ENCODE data around the gene CLMN. TPM values are rescaled to one million over a fixed set of nuclear protein-coding genes. Genes with fewer than 3 reads are reported as not detected.

The CLMN gene
- total RNA-seq, 4 donors from 2014 or later = 3.8 to 10.0 (median 5.3) TPM

DNA sequence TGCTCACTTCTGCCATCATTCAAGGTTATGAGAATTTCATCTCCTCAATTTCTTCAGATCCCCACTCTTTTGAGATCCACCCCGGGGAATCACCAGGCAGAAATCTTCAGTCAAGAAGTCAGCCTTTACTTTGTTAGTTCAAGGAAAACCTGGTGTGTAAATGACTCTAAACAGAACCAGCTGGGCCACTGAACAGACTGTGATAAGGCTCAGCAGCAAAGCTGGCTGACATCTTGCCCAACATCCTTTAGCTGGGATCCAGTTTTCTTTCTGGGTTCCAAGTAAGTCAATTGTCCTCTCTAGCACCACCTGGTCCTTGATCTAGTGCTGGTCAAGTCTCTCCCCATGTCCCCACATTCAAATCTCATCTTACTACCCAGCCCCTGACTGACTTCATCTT, 11.6 kb downstream of the CLMN start:
- Histone ChIP-seq H3K4me3 (no peak overlapping the region), H3K4me1 (peaks cover 0 to 43% (median 0%) of the 10 kb centered on the region in 3 donors), H3K36me3 (no peaks in the 10 kb centered on the region), H3K27me3 (peaks cover 8% of the 10 kb centered on the region), H3K27ac (no peak overlapping the region), H3K9me3 (no peaks in the 10 kb centered on the region)
- no peak for ATAC-seq
- no peak for TF ChIP-seq EP300 (IDR thresholded peaks at IDR 0.05)
- no peak for TF ChIP-seq POLR2A (IDR thresholded peaks at IDR 0.05)
- TF ChIP-seq, protein P1, sequence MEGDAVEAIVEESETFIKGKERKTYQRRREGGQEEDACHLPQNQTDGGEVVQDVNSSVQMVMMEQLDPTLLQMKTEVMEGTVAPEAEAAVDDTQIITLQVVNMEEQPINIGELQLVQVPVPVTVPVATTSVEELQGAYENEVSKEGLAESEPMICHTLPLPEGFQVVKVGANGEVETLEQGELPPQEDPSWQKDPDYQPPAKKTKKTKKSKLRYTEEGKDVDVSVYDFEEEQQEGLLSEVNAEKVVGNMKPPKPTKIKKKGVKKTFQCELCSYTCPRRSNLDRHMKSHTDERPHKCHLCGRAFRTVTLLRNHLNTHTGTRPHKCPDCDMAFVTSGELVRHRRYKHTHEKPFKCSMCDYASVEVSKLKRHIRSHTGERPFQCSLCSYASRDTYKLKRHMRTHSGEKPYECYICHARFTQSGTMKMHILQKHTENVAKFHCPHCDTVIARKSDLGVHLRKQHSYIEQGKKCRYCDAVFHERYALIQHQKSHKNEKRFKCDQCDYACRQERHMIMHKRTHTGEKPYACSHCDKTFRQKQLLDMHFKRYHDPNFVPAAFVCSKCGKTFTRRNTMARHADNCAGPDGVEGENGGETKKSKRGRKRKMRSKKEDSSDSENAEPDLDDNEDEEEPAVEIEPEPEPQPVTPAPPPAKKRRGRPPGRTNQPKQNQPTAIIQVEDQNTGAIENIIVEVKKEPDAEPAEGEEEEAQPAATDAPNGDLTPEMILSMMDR (IDR thresholded peaks at IDR 0.05) = no peak
- TF ChIP-seq POLR2AphosphoS5 (IDR thresholded peaks at IDR 0.05) = no peak
- WGBS, 2 donors (ENCODE audit: low coverage in 1 of 2) = 67% methylated on average over 1 of the region's 1 CpG; no CpG with 5 or more reads in 1 of the 2 donors

DNA sequence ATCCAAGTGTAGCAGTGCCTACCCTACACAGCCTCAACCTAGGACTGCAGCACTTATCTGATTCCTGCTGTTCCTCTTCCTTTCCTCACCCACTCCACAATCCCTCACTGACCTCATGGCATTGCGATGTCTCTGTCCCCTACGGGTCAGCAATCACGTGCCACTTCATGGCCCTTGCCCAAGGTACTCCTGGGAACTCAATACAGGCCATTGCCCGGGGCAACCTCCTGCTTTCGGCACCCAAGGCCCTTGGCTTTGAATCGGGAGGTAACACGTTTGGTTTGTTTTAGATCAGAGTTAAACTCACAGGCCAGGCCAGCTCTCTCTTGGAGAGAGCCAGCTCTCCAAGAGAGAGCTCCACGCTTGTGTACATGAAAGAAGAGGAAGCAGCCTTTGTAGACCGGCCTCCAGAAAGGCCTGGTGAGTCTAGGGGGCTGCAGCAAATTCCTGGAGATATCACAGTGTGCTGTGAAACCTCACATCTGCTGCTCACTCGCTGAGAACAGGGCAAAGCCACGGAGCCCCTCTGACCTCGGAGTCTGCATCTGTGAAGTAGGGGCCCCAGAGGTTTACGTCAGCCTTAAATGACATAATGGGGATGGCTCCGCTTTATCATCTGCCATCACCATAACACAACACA, 12.2 kb downstream of the CLMN start:
- H3K9me3 ChIP-seq = no peaks in the 10 kb centered on the region
- H3K4me3 ChIP-seq = no peak overlapping the region
- H3K4me1 ChIP-seq = peaks cover 0 to 39% (median 0%) of the 10 kb centered on the region in 3 donors
- ATAC-seq = no peak
- H3K27me3 ChIP-seq = peaks cover 8% of the 10 kb centered on the region
- H3K27ac ChIP-seq = peak overlapping the region in 1 of 4 donors; percentile 35
- TF ChIP-seq, protein P1 (IDR thresholded peaks at IDR 0.05) = no peak
- no peak for TF ChIP-seq EP300 (IDR thresholded peaks at IDR 0.05)
- TF ChIP-seq POLR2AphosphoS5 (IDR thresholded peaks at IDR 0.05) = no peak
- no peak for TF ChIP-seq POLR2A (IDR thresholded peaks at IDR 0.05)
- WGBS, 2 donors (ENCODE audit: low coverage in 1 of 2) = 63 to 67% methylated on average over 1 to 8 of the region's 14 CpGs
- H3K36me3 ChIP-seq = no peaks in the 10 kb centered on the region

DNA sequence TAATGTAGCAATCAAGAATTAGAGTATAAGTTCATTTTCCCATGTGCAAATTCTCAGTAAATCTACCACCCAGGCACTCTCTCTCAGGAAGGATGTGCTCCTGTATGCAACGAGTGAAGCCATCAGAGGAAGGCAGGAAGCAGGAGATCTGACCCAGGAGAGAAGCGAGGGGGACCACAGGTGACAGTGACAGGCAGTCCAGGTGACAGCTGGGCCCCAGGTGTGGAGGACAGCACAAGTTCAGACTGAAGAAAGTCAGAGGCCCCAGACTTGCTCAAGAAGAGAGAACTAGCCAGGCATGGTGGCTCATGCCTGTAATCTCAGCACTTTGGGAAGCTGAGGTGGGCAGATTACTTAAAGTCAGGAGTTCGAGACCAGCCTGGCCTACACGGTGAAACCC, 13.8 kb downstream of the CLMN start:
- peaks cover 8% of the 10 kb centered on the region for H3K27me3 ChIP-seq
- peaks cover 0 to 26% (median 0%) of the 10 kb centered on the region in 3 donors for H3K4me1 ChIP-seq
- ATAC-seq = no peak
- no peaks in the 10 kb centered on the region for H3K9me3 ChIP-seq
- H3K27ac ChIP-seq = no peak overlapping the region
- no peaks in the 10 kb centered on the region for H3K36me3 ChIP-seq
- no peak overlapping the region for H3K4me3 ChIP-seq
- 96 to 100% methylated on average over 2 to 3 of the region's 4 CpGs for WGBS, 2 donors (ENCODE audit: low coverage in 1 of 2)
- no peak for TF ChIP-seq POLR2A (IDR thresholded peaks at IDR 0.05)
- TF ChIP-seq EP300 (IDR thresholded peaks at IDR 0.05) = no peak
- TF ChIP-seq, protein P1 (IDR thresholded peaks at IDR 0.05) = no peak
- no peak for TF ChIP-seq POLR2AphosphoS5 (IDR thresholded peaks at IDR 0.05)

DNA sequence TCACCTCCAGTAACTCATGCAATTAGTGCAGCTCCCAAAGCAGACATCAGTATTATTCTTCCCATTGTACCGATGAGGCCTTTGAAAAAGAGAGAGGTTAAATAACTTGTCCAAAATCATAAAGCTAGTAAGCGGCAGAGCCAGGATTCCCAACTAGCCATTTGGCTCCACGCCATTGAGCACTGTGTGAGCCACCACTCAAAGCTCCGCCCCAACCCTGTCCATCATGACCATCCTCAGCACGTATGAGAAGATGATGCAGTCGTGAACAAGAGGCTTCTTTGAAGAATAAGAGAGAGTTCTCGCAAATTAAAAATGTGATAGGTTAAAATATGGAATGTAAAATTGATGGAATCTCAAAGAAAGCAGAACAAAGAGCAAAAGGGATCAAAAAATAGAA, 14.6 kb downstream of the CLMN start:
- TF ChIP-seq POLR2A (IDR thresholded peaks at IDR 0.05) = no peak
- TF ChIP-seq, protein P1 (IDR thresholded peaks at IDR 0.05) = no peak
- TF ChIP-seq POLR2AphosphoS5 (IDR thresholded peaks at IDR 0.05) = no peak
- TF ChIP-seq EP300 (IDR thresholded peaks at IDR 0.05) = no peak
- Histone ChIP-seq H3K36me3 (no peaks in the 10 kb centered on the region), H3K27ac (no peak overlapping the region), H3K9me3 (no peaks in the 10 kb centered on the region), H3K4me3 (no peak overlapping the region), H3K4me1 (peaks cover 0 to 24% (median 0%) of the 10 kb centered on the region in 3 donors), H3K27me3 (peaks cover 8% of the 10 kb centered on the region)
- WGBS, 2 donors (ENCODE audit: low coverage in 1 of 2) = 88 to 91% methylated on average over 3 to 5 of the region's 7 CpGs
- no peak for ATAC-seq

DNA sequence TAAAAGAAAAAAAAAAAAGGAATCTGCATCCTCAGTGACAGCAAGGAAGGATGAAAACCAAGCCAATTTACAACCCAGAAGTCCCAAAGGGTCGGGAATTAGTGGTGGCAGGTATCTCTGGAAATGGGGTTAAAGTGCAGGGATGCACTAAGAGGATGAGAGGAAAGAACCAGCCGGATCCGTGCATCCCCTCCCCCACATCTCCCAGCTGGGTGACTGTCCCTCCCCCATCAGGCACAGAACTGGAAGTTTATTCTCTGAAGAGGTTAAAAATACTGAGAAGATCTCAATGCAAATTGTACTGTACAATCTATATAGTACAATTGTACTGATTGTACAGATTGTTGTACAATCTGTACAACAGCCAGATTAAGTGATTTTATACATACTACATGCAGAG, 15.4 kb downstream of the CLMN start:
- no peak for ATAC-seq
- Histone ChIP-seq H3K4me3 (no peak overlapping the region), H3K27me3 (peaks cover 8% of the 10 kb centered on the region), H3K9me3 (no peaks in the 10 kb centered on the region), H3K36me3 (no peaks in the 10 kb centered on the region), H3K27ac (no peak overlapping the region), H3K4me1 (peaks cover 0 to 31% (median 0%) of the 10 kb centered on the region in 3 donors)
- TF ChIP-seq, protein P1 (IDR thresholded peaks at IDR 0.05) = no peak
- no peak for TF ChIP-seq POLR2AphosphoS5 (IDR thresholded peaks at IDR 0.05)
- TF ChIP-seq EP300 (IDR thresholded peaks at IDR 0.05) = no peak
- TF ChIP-seq POLR2A (IDR thresholded peaks at IDR 0.05) = no peak
- 61 to 62% methylated on average over 3 of the region's 3 CpGs for whole genome bisulfite sequencing, 2 donors (ENCODE audit: low coverage in 1 of 2)

Data from gastroesophageal sphincter (tissue), 4 donors.